ENCODE measurements around the gene CLIC3.

Gene CLIC3

DNA sequence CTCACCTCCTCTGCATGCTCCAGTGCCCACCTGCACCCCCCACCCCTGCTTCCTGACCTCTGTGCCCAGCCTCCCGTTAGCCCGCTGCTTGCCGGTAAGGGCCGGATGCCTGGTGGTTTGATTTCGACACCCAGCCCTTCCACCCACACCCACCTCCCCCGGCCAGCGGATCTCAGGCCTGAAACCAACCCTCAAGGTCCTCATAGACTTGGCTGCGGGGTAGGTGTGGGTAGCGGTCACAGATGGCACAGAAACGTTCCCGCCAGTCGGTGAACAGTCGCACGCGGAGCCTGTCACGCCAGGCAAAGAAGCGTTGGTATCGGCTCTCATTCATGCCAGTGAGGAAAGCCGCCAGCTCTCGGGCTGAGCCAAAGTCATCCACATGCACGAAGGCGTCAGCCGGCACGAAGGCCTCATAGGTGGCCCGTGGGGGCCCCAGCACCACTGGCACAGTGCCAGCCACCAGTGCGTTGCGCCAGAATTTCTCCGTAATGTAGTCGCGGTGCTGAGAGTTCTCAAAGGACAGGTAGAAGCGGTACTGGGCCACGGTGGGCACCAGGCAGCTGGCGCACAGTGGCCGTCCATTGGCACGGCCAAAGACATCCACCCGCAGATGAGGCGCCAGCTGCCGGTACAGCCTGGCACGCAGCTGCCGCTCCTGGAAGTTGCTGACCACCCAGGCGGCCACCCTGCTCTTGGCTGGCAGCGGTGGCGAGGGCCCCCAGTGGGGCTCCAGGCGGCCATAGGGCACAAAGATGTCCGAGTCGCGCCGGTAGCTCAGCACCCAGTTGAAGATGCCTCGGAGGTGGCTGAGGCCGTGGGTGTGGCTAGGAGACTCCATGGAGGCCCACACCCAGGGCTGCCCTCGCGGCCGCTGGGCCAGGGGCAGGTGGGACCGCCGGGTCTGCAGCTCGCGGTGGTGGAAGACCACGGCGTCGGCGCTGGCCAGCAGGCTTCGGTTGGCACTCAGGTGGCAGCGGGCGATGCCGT is 34.5 kb upstream of the CLIC3 start:
- no peak for DNase-seq (ENCODE audit: low spot score)

DNA sequence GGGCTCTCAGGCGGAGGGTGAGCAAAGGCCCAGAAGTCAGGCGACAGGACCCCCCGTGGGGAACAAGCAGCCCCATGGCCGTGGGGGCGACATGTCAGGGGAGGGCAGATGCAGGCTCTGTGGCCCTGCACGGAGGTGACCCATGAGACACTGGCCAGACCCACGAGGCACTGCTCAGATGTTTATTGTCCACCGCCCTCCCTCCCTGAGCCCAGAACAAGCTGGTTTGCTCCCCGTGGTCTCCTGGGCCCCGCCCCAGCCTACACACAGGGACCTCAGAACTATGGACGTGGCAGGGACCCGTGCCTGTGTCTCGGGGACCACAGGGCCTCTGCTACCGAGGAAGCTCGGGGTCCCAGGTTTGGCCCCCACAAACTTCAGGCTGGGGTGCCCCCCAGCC is 33.6 kb upstream of the CLIC3 start:
- no peak for DNase-seq (ENCODE audit: low spot score)

GRCh38 chr9:137029058-137029936 is 32.9 kb upstream of the CLIC3 start:
- peak; percentile 66 for DNase-seq (ENCODE audit: low spot score)

DNA sequence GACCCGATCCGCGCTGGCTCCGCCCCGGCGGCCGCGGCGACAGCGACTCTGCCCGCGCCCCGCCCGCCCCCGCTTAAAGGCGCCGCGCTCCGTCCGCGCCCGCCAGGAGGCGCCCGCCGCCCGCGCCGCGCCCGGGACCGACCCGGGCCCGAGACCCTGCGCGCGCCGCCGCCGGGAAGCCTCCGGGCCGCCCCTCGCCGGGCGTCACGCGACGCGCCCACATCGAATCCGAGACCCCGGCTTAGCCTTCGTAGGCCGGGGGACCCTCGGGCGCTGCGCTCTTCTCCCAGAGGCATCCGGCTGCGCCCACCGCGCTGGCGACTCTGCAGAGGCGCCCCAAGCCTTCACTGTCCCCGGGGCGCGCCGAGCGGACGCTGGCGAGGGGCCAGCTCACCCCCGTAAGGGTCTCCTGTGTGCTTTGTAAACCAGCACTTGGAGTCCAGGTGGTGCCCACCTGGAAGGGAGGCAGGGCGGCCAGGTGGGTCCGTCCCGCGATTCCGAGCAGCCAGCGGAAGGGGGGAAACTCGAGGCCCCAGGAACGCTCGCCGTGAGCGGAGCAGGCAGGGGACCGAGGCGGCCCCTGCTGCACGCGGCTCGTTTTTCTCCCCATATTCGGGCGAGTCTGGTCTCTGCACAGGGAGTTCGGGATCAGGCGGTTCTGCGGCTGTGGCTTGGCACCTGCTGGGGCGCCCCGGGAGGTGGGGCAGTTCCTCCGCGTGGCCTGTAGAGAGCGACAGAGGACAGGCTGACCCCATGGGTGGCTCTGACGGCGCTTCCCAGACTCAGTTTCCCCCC is 32.1 kb upstream of the CLIC3 start:
- peak; percentile 71 for DNase-seq (ENCODE audit: low spot score)

- no peak for DNase-seq (ENCODE audit: low spot score)
These were observed 31.2 kb upstream of the CLIC3 start, which contains the start of gene ABCA2 for GRCh38 chr9:137027369-137028262. Gene ABCA2 (minus strand): TSS chr9:137028237. CDS start chr9:137028140, 97 bp downstream.

GRCh38 chr9:137026828-137027227 is 30.5 kb upstream of the CLIC3 start:
- no peak for DNase-seq (ENCODE audit: low spot score)

DNA sequence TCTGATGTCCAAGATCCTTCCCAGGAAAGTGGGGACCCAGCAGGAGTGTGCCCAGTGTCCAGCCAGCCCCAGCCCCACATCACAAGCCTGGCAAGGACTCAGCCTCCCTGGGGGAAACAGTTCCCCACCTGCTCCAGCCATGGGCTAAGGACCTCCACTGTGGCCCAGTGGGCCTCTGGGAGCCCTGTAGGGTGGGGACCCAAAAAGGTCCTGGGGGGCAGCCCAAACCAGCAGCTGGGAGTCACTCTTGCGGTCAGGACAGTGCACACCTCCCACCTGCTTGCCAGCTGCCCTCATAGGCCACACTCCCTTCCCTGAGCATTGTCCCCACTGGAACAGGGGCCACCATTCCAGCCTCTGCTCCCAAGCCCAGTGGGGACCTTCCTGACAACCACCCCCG is 30.0 kb upstream of the CLIC3 start:
- no peak for DNase-seq (ENCODE audit: low spot score)

DNA sequence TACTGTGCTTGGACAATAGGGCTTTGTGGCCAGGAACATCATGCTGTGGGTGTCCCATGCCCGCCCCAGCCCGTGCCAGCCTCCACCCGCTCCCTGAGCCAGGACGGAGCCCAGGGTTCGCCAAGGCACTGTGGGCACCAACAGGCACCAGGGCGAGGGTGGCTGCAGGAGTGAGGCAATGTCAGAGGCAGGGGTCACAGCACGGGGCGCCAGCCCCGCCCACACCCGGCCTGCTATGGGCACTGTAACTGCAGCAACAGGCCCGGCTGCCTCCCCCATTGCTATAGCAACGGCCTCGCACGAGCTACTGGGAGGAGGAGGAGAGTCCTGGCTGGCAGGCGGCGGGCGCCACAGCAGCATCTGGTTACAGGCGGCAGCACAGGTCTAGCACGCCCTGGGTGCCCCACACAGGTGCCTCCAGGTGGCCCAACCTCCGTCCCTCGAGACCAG is 29.2 kb upstream of the CLIC3 start:
- DNase-seq (ENCODE audit: low spot score) = peak; percentile 45

DNA sequence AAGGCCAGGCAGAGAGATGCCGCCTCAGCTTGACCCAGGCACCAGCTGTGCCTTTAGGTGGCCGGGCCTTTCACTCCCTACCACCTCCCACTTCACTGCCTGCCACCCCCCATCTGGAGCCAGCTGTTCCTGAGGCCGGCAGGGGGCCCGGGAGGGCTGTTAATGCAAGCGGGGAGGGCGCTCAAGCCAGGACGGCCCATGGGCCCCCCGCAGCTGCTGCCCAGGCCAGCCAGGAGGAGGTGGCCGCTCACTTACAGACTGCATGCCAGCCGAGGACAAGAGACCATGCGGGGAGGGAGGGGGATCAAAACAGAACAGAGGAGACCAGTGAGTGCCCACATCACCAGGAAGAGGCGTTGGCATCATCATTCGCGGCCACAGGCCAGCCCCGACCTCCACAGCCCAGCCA is 27.2 kb upstream of the CLIC3 start:
- DNase-seq (ENCODE audit: low spot score) = no peak

GRCh38 chr9:137023157-137023556 is 26.8 kb upstream of the CLIC3 start:
- DNase-seq (ENCODE audit: low spot score) = no peak

DNA sequence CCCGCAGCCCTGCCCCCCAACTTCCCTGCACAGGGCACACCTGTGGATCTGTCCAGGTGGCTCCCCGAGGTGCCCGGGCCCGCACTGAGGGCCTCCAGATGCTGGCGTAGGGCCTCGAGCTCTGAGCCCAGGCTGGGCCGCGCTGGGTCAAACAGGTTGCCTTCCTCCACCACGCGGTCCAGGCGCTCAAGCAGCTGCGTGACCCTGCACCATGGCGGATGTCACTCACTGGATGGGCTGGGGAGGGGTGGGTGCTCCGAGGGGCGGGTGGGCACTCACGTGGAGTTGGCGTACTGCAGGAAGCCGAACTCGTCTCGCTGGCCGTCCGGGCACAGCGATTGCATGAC is 26.3 kb upstream of the CLIC3 start:
- DNase-seq (ENCODE audit: low spot score) = no peak

GRCh38 chr9:137021979-137022661 is 25.8 kb upstream of the CLIC3 start:
- peak; percentile 63 for DNase-seq (ENCODE audit: low spot score)

DNA sequence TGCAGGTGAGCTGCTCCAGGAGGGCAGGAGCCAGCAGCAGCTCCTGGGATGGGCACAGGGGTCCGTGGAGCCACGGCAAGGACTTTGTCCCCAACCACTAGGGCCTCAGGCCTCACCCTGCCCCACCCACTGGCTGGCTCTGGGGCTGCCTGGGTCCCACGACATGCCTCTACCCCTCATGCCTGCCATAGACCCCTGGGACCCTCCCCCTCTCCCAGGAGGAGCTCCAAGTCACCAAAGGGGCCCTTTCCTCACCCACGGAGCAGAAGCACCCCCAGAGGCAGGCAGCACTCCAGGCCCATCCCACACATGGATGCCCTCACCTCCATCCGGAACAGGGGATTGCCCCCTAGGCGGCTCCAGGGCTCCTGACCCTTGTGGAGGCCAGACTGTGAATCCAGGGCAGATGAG is 25.2 kb upstream of the CLIC3 start:
- no peak for DNase-seq (ENCODE audit: low spot score)

DNA sequence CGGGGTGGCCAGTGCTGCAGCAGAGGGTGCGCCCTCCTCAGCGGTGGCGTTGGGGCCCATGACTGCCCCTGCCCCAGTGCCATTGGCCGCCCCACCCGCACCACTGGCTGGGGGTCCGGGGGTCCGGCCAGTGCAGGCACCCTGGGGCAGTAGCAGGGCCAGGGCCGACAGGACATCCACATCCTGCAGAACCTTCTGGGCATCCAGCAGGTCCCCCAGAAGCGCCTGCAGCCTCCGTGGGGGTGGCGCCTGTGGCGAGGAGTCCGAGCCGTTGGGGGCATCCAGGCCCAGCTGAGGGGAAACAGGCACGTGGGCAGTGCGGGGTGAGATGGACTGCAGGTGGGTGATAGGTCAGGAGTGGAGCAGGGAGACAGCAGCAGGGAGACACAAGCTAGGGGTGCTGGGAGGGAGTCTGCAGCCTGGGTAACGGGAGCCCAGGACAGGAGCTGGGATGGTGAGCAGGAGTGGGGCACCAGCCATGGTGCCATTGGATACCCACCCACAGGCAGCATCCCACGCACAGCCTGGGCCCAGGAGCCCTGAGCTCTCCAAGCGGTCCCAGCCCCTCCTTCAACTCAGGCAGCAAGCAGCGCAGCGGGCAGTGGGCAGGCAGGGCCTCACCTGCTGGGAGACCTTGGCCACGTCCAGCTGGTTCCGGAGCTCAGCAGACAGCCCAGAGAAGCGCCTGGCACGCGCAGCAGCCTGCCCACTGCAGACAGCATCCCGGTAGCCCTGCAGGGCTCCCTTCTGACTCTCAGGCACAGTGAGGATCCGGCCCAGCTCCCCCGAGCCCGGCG is 24.6 kb upstream of the CLIC3 start:
- no peak for DNase-seq (ENCODE audit: low spot score)

- DNase-seq (ENCODE audit: low spot score) = no peak
These were observed 23.7 kb upstream of the CLIC3 start for GRCh38 chr9:137019891-137020683.

DNA sequence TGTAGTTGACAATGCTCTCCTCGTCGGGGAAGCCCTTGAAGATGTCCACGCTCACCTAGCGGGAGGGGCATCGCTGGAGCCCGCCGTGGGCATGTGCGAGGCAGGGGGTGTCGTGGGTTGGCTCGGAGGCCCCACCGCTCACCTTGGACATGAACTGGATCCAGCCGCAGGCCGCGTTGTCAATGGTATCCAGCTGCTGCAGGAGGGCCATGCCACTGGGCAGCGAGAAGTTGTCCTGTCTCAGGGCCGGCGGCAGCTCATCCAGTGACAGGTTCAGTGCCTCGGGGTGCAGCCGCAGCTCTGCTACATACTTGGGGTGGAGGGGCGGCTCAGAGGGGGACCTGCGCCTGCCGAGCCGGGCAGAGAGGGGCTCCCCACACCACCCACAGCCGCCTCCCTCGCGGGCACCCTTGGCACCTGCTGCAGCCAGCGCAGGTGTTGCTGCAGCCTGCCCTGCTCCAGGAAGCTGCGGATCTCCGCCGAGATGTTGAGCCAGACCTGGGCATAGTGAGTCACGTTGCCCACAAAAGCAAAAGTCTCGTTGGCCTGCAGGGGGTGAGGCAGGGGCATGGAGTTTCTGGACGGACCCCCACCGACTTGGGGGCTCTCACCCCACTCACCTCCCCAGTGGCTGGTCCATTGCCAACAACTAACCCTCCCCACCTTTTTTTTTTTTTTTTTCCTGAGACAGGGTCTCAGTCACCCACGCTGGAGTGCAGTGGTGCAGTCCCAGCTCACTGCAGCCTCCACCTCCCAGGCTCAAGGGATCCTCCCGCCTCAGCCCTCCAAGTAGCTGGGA is 22.6 kb upstream of the CLIC3 start:
- no peak for DNase-seq (ENCODE audit: low spot score)

DNA sequence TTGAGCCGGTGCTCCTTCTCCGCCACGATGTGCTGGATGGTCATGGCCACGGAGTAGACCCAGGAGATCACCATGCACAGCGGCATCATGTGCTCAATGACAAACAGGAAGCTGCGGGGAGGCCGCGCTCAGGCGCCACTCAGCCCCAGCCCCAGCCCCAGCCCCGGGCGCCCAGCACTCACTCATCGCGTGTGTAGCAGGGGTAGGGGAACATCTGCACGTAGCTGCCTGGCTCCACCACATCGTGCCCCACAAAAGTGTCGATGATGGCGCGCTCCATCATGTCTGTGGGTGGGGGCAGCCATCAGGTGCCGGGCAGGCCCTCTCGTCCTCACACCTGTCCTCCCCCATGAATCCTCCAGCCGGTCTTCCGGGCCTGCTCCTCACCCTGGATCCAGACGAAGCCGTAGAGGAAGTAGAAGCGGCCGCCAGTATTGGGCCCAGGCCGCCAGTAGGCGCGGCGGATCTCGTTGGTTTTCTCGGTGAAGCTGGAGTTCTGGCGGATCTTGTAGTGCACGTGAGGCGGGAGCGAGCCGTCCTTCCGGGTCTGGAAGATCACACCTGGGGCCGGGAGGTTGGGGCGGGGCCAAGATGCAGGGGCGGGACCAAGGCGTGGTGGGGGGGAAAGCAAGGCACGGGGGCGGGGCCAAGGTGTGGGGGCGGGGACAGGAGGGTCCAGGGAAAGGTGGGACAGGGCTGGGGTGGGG is 21.6 kb upstream of the CLIC3 start:
- no peak for DNase-seq (ENCODE audit: low spot score)

All from germinal center (tissue), 1 donor.